IMR-90 (cell line): Measurements from ENCODE around the gene ZDHHC11B. TPM values are rescaled to one million over a fixed set of nuclear protein-coding genes. Genes with fewer than 3 reads are reported as not detected.
"Not testable (repeated sequence)": the region's sequence is repeated elsewhere in the genome, so short reads cannot be mapped to it uniquely, and the experiment has no call there.

Experiments used
- ATAC-seq: fragments of 200-7000 bp; cut with Tn5 transposase; 2 replicates; pipeline ENCODE4 v1.9.1; 2020; ENCODE audit warnings: low read depth, mild to moderate bottlenecking, moderate library complexity
- BruUV-seq: library from RNA; stranded (reverse); fragments of 400-500 nt; replicated peaks from 2 replicates; lab custom pipeline; 2021; lab: Mats Ljungman, UMichigan
- CTCF ChIA-PET: fragments of 300-600 bp; formaldehyde crosslinking; extraction: SDS; loops from one replicate; lab custom pipeline; 2021; ENCODE audit warnings: antibody characterized with exemption; lab: Yijun Ruan, JAX
- POLR2A ChIA-PET: fragments of 300-600 bp; sonication (Branson Sonifier 250); formaldehyde crosslinking; loops from one replicate; lab custom pipeline; 2022; ENCODE audit warnings: antibody characterized with exemption; ENCODE audit not compliant: unreplicated experiment; lab: Charles Lee
- DNase-seq: peaks from one replicate; pipeline ENCODE4 v3.0.0; 2013
- H2AFZ ChIP-seq: replicated peaks from 2 replicates; pipeline ENCODE3; 2013; ENCODE audit warnings: low read length, mild to moderate bottlenecking; ENCODE audit not compliant: poor library complexity
- H2AK5ac ChIP-seq: 2 replicates; pipeline ENCODE4 v1.6.1; 2013; ENCODE audit warnings: low read depth, low read length, inconsistent platforms
- H2AK9ac ChIP-seq: replicated peaks from 2 replicates; pipeline ENCODE3; 2013; ENCODE audit warnings: mild to moderate bottlenecking, low read depth, low read length, moderate library complexity; ENCODE audit not compliant: poor library complexity
- H2BK120ac ChIP-seq: 2 replicates; pipeline ENCODE4 v1.6.1; 2013; ENCODE audit warnings: low read depth, low read length, inconsistent platforms
- H2BK15ac ChIP-seq: 3 replicates; pipeline ENCODE4 v1.6.1; 2013; ENCODE audit warnings: low read depth, low read length, inconsistent platforms
- H2BK20ac ChIP-seq: 2 replicates; pipeline ENCODE4 v1.6.1; 2013; ENCODE audit warnings: low read depth, mild to moderate bottlenecking, inconsistent platforms, low read length, moderate library complexity
- H2BK5ac ChIP-seq: 2 replicates; pipeline ENCODE4 v1.6.1; 2013; ENCODE audit warnings: mild to moderate bottlenecking, low read depth, low read length, inconsistent platforms; ENCODE audit not compliant: poor library complexity, severe bottlenecking
- H3K14ac ChIP-seq: replicated peaks from 2 replicates; pipeline ENCODE4 v1.6.1; 2013; ENCODE audit warnings: low read depth, low read length, inconsistent platforms
- H3K18ac ChIP-seq: 2 replicates; pipeline ENCODE4 v1.6.1; 2013; ENCODE audit warnings: low read depth, low read length, control low read depth
- H3K23ac ChIP-seq: 2 replicates; pipeline ENCODE4 v1.6.1; 2013; ENCODE audit warnings: low read depth, low read length, inconsistent platforms
- H3K27ac ChIP-seq: 2 replicates; pipeline ENCODE4 v1.5.1; 2013; ENCODE audit warnings: mild to moderate bottlenecking, control low read depth, low read length; ENCODE audit not compliant: insufficient read depth
- H3K27me3 ChIP-seq: 2 replicates; pipeline ENCODE4 v1.6.1; 2013; ENCODE audit warnings: low read length; ENCODE audit not compliant: control insufficient read depth, insufficient read depth
- H3K36me3 ChIP-seq: 2 replicates; pipeline ENCODE4 v1.6.1; 2013; ENCODE audit warnings: low read length, mixed read lengths; ENCODE audit not compliant: control insufficient read depth, insufficient read depth
- H3K4ac ChIP-seq: 2 replicates; pipeline ENCODE4 v1.6.1; 2013; ENCODE audit warnings: low read depth, low read length, inconsistent platforms
- H3K4me1 ChIP-seq: 2 replicates; pipeline ENCODE4 v1.6.1; 2013; ENCODE audit warnings: low read length, mixed read lengths; ENCODE audit not compliant: control insufficient read depth, insufficient read depth
- H3K4me2 ChIP-seq: 2 replicates; pipeline ENCODE4 v1.6.1; 2013; ENCODE audit warnings: low read depth, mild to moderate bottlenecking, control low read depth, low read length, moderate library complexity
- H3K4me3 ChIP-seq: 2 replicates; pipeline ENCODE4 v1.5.1; 2013; ENCODE audit warnings: low read depth, mild to moderate bottlenecking, control low read depth, low read length, moderate library complexity; ENCODE audit not compliant: insufficient read depth
- H3K56ac ChIP-seq: 2 replicates; pipeline ENCODE4 v1.6.1; 2013; ENCODE audit warnings: low read length, inconsistent platforms; ENCODE audit not compliant: insufficient read depth; ENCODE audit errors: extremely low read depth
- H3K79me1 ChIP-seq, 2 experiments: 2 replicates each; pipeline ENCODE4 v1.6.1; 2013; ENCODE audit warnings: low read length in 2 of 2, inconsistent platforms in 1 of 2, low read depth in 1 of 2
- H3K9ac ChIP-seq: 2 replicates; pipeline ENCODE4 v1.6.1; 2013; ENCODE audit warnings: low read depth, low read length, control low read depth
- H3K9me1 ChIP-seq: 2 replicates; pipeline ENCODE4 v1.6.1; 2013; ENCODE audit warnings: low read length, inconsistent platforms; ENCODE audit not compliant: insufficient read depth
- H3K9me3 ChIP-seq: 2 replicates; pipeline ENCODE4 v1.6.1; 2013; ENCODE audit warnings: low read length; ENCODE audit not compliant: control insufficient read depth, insufficient read depth
- H4K20me1 ChIP-seq: 2 replicates; pipeline ENCODE4 v1.6.1; 2013; ENCODE audit warnings: low read length, inconsistent platforms; ENCODE audit not compliant: insufficient read depth
- H4K5ac ChIP-seq: 2 replicates; pipeline ENCODE4 v1.6.1; 2013; ENCODE audit warnings: mild to moderate bottlenecking, low read depth, low read length, control low read depth
- H4K8ac ChIP-seq, 2 experiments: 2 replicates each; pipeline ENCODE4 v1.6.1; 2013; ENCODE audit warnings: low read depth in 2 of 2, low read length in 2 of 2, control low read depth in 1 of 2, inconsistent platforms in 1 of 2
- H4K91ac ChIP-seq: 2 replicates; pipeline ENCODE4 v1.6.1; 2013; ENCODE audit warnings: low read depth, low read length, inconsistent platforms; ENCODE audit not compliant: insufficient read depth
- CEBPB ChIP-seq: IDR thresholded peaks from 2 replicates; pipeline ENCODE4 v1.6.1; 2012; ENCODE audit warnings: low read depth, low read length, improper control_type of control experiment
- FOS ChIP-seq: fragments of 150-350 bp; IDR thresholded peaks from 2 replicates; pipeline ENCODE4 v1.6.1; 2016; ENCODE audit warnings: low read depth, low read length
- MAFK ChIP-seq: IDR thresholded peaks from 2 replicates; pipeline ENCODE4 v1.6.1; 2012; ENCODE audit warnings: low read depth, low read length, improper control_type of control experiment
- MAZ ChIP-seq: IDR thresholded peaks from 2 replicates; pipeline ENCODE4 v1.6.1; 2012; ENCODE audit warnings: low read depth, mild to moderate bottlenecking, low read length, improper control_type of control experiment, moderate library complexity, borderline replicate concordance
- MXI1 ChIP-seq: IDR thresholded peaks from 2 replicates; pipeline ENCODE4 v1.6.1; 2012; ENCODE audit warnings: low read depth, mild to moderate bottlenecking, low read length, moderate library complexity, borderline replicate concordance
- NFE2L2 ChIP-seq: fragments of 150-350 bp; IDR thresholded peaks from 2 replicates; pipeline ENCODE4 v1.6.1; 2016; ENCODE audit warnings: low read depth, mild to moderate bottlenecking, low read length
- POLR2A ChIP-seq: IDR thresholded peaks from 2 replicates; pipeline ENCODE4 v1.6.1; 2012; ENCODE audit warnings: mild to moderate bottlenecking, low read depth, low read length
- SMC3 ChIP-seq: fragments of 150-350 bp; IDR thresholded peaks from 2 replicates; pipeline ENCODE4 v1.6.1; 2016; ENCODE audit warnings: low read depth, mild to moderate bottlenecking, antibody characterized with exemption, low read length, moderate library complexity
- WGBS, 2 experiments: methylation state at CpG; one replicate each; pipeline versions ENCODE4 v1.1.5 to v1.1.7; 2013; ENCODE audit warnings: missing lambda C conversion rate in 2 of 2; ENCODE audit not compliant: insufficient read length in 1 of 2; ENCODE audit errors: extremely low coverage in 2 of 2; 5-methylcytosine and 5-hydroxymethylcytosine counted together
- dilution Hi-C: fragments of 300-500 bp; cut with HindIII; formaldehyde crosslinking; loops from one replicate; pipeline ENCODE4 v1.14.3; 2018; ENCODE audit warnings: low sequenced_read_pairs; ENCODE audit not compliant: unreplicated experiment
- in situ Hi-C: fragments of 300-500 bp; cut with MboI; formaldehyde crosslinking; loops from 3 replicates; pipeline ENCODE4 v1.14.3; 2019; ENCODE audit warnings: low sequenced_read_pairs, inconsistent platforms, mixed read lengths
- intact Hi-C: fragments of 100-400 bp; cut with micrococcal nuclease; formaldehyde crosslinking; loops from 2 replicates; pipeline ENCODE4 v1.10.0; 2022
- polyA plus RNA-seq, 3 experiments: library from polyadenylated mRNA; depleted of rRNA; stranded (reverse); fragments of >200 nt; gene quantifications; 2 replicates each; pipeline ENCODE4 v1.2.3, GENCODE V29; 2012; ENCODE audit warnings: low replicate concordance in 1 of 3
- total RNA-seq: library from RNA; depleted of rRNA; stranded (reverse); fragments of >200 nt; gene quantifications from 2 replicates; pipeline ENCODE4 v1.2.3, GENCODE V29; 2012

The ZDHHC11B gene
- total and polyA plus RNA-seq, 2 of the 4 experiments (the other 2 are of a cell fraction): 0.12 TPM; not detected in 1

DNA sequence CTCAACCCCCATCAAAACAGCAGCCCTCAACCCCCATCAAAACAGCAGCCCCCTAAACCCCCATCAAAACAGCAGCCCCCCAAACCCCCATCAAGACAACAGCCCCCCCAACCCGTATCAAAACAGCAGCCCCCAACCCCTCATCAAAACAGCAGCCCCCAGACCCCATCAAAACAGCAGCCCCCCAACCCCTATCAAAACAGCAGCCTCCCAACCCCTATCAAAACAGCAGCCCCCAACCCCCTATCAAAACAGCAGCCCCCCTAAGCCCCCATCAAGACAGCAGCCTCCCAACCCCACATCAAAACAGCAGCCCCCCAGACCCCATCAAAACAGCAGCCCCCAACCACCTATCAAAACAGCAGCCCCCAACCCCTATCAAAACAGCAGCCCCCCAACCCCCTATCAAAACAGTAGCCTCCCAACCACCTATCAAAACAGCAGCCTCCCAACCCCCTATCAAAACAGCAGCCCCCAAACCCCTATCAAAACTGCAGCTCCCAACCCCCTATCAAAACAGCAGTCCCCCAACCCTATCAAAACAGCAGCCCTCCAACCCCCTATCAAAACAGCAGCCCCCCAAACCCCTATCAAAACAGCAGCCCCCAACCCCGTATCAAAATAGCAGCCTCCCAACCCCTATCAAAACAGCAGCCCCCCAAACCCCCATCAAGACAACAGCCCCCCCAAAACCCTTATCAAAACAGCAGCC is 92.6 kb downstream of the ZDHHC11B start:
- TF ChIP-seq MAFK: no peak
- no peak for TF ChIP-seq POLR2A
- no peak for TF ChIP-seq MAZ
- TF ChIP-seq SMC3: no peak
- no peak for TF ChIP-seq CEBPB
- no peak for TF ChIP-seq FOS
- no peak for TF ChIP-seq MXI1
- TF ChIP-seq NFE2L2: no peak
- dilution Hi-C loops (no loop called here), in situ Hi-C loops (no loop called here), intact Hi-C loops (no loop called here)
- H3K23ac ChIP-seq: no peak overlapping the region
- H2AK5ac ChIP-seq: no peak overlapping the region
- H2BK20ac ChIP-seq: no peak overlapping the region
- no peaks in the 10 kb centered on the region for H3K79me1 ChIP-seq
- CTCF ChIA-PET: no interaction called here
- no peaks in the 10 kb centered on the region for H3K4me1 ChIP-seq
- no peak overlapping the region for H2BK15ac ChIP-seq
- H2AFZ ChIP-seq: no peak overlapping the region
- no peaks in the 10 kb centered on the region for H3K9me1 ChIP-seq
- H3K18ac ChIP-seq: no peak overlapping the region
- H3K9ac ChIP-seq: no peak overlapping the region
- H4K20me1 ChIP-seq: no peaks in the 10 kb centered on the region
- no peak overlapping the region for H3K14ac ChIP-seq
- no peak overlapping the region for H4K5ac ChIP-seq
- no peaks in the 10 kb centered on the region for H3K36me3 ChIP-seq
- no peak overlapping the region for H4K91ac ChIP-seq
- DNase-seq (no peak), ATAC-seq (no peak)
- no CpG with 5 or more reads among the region's 2 CpGs for WGBS, 2 experiments
- peaks cover 7% of the 10 kb centered on the region for H3K27me3 ChIP-seq
- no peak overlapping the region for H3K4ac ChIP-seq
- no peaks in the 10 kb centered on the region for H3K9me3 ChIP-seq
- H3K4me2 ChIP-seq: no peak overlapping the region
- H2AK9ac ChIP-seq: no peak overlapping the region
- H2BK5ac ChIP-seq: no peak overlapping the region
- no peak overlapping the region for H4K8ac ChIP-seq
- H3K4me3 ChIP-seq: no peak overlapping the region
- no peak overlapping the region for H3K56ac ChIP-seq
- no TSS peak for BruUV-seq
- H3K27ac ChIP-seq: no peak overlapping the region
- no peak overlapping the region for H2BK120ac ChIP-seq
- POLR2A ChIA-PET: no interaction called here

DNA sequence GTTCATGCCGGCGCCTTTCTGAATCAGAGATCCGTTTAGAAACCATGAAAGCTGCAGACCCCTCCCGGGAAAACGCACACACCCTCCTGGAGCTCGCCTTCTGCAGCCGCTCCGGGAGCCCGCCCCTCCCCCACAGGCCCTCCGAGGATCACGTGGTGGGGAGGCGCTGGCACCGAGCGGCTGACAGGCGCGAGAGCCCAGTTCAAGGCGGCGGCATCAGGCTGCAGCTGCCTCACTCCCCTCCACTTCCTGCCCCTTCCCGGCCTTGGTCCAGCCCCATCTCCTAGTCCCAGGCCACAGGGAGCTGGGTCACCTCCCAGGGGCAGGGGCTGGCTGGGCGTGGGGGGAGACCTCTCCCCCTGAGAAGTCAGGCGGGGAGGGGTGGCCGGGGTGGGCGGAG is 93.5 kb downstream of the ZDHHC11B start:
- no CpG with 5 or more reads among the region's 23 CpGs for WGBS, 2 experiments
- POLR2A ChIA-PET: not testable (repeated sequence)

More for the DNA sequence above, 93.5 kb downstream of the ZDHHC11B start:
- H3K9me3 ChIP-seq, ATAC-seq, DNase-seq, H4K20me1 ChIP-seq, H3K27me3 ChIP-seq, H2AFZ ChIP-seq, BruUV-seq, H3K56ac ChIP-seq, H3K79me1 ChIP-seq, H3K18ac ChIP-seq, H3K4me1 ChIP-seq, H2AK5ac ChIP-seq, H3K23ac ChIP-seq, H3K36me3 ChIP-seq, H4K91ac ChIP-seq, H2BK15ac ChIP-seq, H3K9me1 ChIP-seq, intact Hi-C loops, H3K4ac ChIP-seq, dilution Hi-C loops, H2BK20ac ChIP-seq, H3K14ac ChIP-seq, H2BK120ac ChIP-seq, H2AK9ac ChIP-seq, H2BK5ac ChIP-seq, CTCF ChIA-PET, H3K9ac ChIP-seq, H3K27ac ChIP-seq, H4K8ac ChIP-seq, H3K4me2 ChIP-seq, H4K5ac ChIP-seq, in situ Hi-C loops, H3K4me3 ChIP-seq: not testable (repeated sequence)
